Panc1 (cell line): ENCODE results near the gene GAPDH.

Experiments used
- POLR2AphosphoS5 ChIP-seq: IDR thresholded peaks from 2 replicates; pipeline ENCODE4 v1.6.1; 2012; ENCODE audit warnings: mild to moderate bottlenecking, low read depth, low read length, moderate library complexity
- REST ChIP-seq, 2 experiments: IDR thresholded peaks; 2 replicates each; pipeline ENCODE4 v1.6.1; 2011 to 2012; ENCODE audit warnings: low read depth in 2 of 2, control low read depth in 1 of 2, low read length in 1 of 2, mild to moderate bottlenecking in 1 of 2, moderate library complexity in 1 of 2; ENCODE audit not compliant: insufficient read depth in 1 of 2
- SIN3A ChIP-seq: IDR thresholded peaks from 2 replicates; pipeline ENCODE4 v1.6.1; 2012; ENCODE audit warnings: low read depth, mild to moderate bottlenecking, low read length, moderate library complexity, borderline replicate concordance; ENCODE audit not compliant: insufficient read depth
- TCF7L2 ChIP-seq: IDR thresholded peaks from 2 replicates; pipeline ENCODE4 v1.6.1; 2011; ENCODE audit warnings: mild to moderate bottlenecking, low read depth, low read length, inconsistent platforms
- TF ChIP-seq, protein P1 (sequence below): fragments of 450-650 bp; IDR thresholded peaks from 2 replicates; pipeline ENCODE4 v1.5.1; 2017; ENCODE audit warnings: mild to moderate bottlenecking

- TF ChIP-seq, protein P1, sequence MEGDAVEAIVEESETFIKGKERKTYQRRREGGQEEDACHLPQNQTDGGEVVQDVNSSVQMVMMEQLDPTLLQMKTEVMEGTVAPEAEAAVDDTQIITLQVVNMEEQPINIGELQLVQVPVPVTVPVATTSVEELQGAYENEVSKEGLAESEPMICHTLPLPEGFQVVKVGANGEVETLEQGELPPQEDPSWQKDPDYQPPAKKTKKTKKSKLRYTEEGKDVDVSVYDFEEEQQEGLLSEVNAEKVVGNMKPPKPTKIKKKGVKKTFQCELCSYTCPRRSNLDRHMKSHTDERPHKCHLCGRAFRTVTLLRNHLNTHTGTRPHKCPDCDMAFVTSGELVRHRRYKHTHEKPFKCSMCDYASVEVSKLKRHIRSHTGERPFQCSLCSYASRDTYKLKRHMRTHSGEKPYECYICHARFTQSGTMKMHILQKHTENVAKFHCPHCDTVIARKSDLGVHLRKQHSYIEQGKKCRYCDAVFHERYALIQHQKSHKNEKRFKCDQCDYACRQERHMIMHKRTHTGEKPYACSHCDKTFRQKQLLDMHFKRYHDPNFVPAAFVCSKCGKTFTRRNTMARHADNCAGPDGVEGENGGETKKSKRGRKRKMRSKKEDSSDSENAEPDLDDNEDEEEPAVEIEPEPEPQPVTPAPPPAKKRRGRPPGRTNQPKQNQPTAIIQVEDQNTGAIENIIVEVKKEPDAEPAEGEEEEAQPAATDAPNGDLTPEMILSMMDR, result no peak
- TF ChIP-seq REST (IDR thresholded peaks at IDR 0.05; ENCODE audit: insufficient read depth in 1 of 2, low read depth in 2 of 2, low read length in 1 of 2), result no peak
- TF ChIP-seq POLR2AphosphoS5, result no peak
- TF ChIP-seq SIN3A, result no peak
- TF ChIP-seq TCF7L2, result no peak
These were observed 25.2 kb downstream of the GAPDH start for GRCh38 chr12:6559500-6559899.
